ENCODE results near the gene LRTM2.
"Not testable (repeated sequence)": the region's sequence is repeated elsewhere in the genome, so short reads cannot be mapped to it uniquely, and the experiment has no call there.

Gene LRTM2

GRCh38 chr12:1814266-1814665 is 6.1 kb upstream of the LRTM2 start:
- Mint-ChIP-seq H3K36me3 (ENCODE audit: low read depth) (no peaks in the 10 kb centered on the region), H3K4me3 (no peak overlapping the region), H3K9me3 (no peaks in the 10 kb centered on the region), H3K27ac (no peak overlapping the region), H3K27me3 (ENCODE audit: low read depth) (peaks cover 10% of the 10 kb centered on the region), H3K4me1 (ENCODE audit: low read depth) (peaks cover 4% of the 10 kb centered on the region)

GRCh38 chr12:1815108-1815507 is 5.3 kb upstream of the LRTM2 start:
- Mint-ChIP-seq H3K27me3 (ENCODE audit: low read depth) (peaks cover 18% of the 10 kb centered on the region), H3K4me1 (ENCODE audit: low read depth) (peaks cover 4% of the 10 kb centered on the region), H3K4me3 (no peak overlapping the region), H3K36me3 (ENCODE audit: low read depth) (no peaks in the 10 kb centered on the region), H3K9me3 (no peaks in the 10 kb centered on the region), H3K27ac (no peak overlapping the region)

- Mint-ChIP-seq H3K4me3 (no peak overlapping the region), H3K9me3 (no peaks in the 10 kb centered on the region), H3K27me3 (ENCODE audit: low read depth) (peaks cover 27% of the 10 kb centered on the region), H3K4me1 (ENCODE audit: low read depth) (peaks cover 4% of the 10 kb centered on the region), H3K27ac (no peak overlapping the region), H3K36me3 (ENCODE audit: low read depth) (no peaks in the 10 kb centered on the region)
Observed at GRCh38 chr12:1815814-1816729, 4.3 kb upstream of the LRTM2 start.

GRCh38 chr12:1816730-1817348 is 3.5 kb upstream of the LRTM2 start:
- H3K9me3 Mint-ChIP-seq, result no peaks in the 10 kb centered on the region

GRCh38 chr12:1817928-1818327 is 2.4 kb upstream of the LRTM2 start:
- H3K4me1 Mint-ChIP-seq (ENCODE audit: low read depth), result not testable (repeated sequence)
- H3K27me3 Mint-ChIP-seq (ENCODE audit: low read depth), result peaks cover 31% of the 10 kb centered on the region

More at GRCh38 chr12:1816730-1817348, 3.5 kb upstream of the LRTM2 start:
- Mint-ChIP-seq H3K4me3 (no peak overlapping the region), H3K27ac (no peak overlapping the region), H3K27me3 (ENCODE audit: low read depth) (peaks cover 28% of the 10 kb centered on the region), H3K4me1 (ENCODE audit: low read depth) (peaks cover 4% of the 10 kb centered on the region), H3K36me3 (ENCODE audit: low read depth) (no peaks in the 10 kb centered on the region)

GRCh38 chr12:1819050-1819449 is 1.3 kb upstream of the LRTM2 start:
- H3K27ac Mint-ChIP-seq, result no peak overlapping the region
- peaks cover 31% of the 10 kb centered on the region for H3K27me3 Mint-ChIP-seq (ENCODE audit: low read depth)
- H3K4me3 Mint-ChIP-seq, result no peak overlapping the region

More at GRCh38 chr12:1817928-1818327, 2.4 kb upstream of the LRTM2 start:
- H3K36me3 Mint-ChIP-seq (ENCODE audit: low read depth); H3K9me3 Mint-ChIP-seq; H3K27ac Mint-ChIP-seq; H3K4me3 Mint-ChIP-seq: not testable (repeated sequence)

GRCh38 chr12:1819571-1819970 is 794 bp upstream of the LRTM2 start:
- peaks cover 29% of the 10 kb centered on the region for H3K27me3 Mint-ChIP-seq (ENCODE audit: low read depth)
- H3K9me3 Mint-ChIP-seq, result no peaks in the 10 kb centered on the region
- H3K4me3 Mint-ChIP-seq, result no peak overlapping the region
- H3K4me1 Mint-ChIP-seq (ENCODE audit: low read depth), result no peaks in the 10 kb centered on the region
- H3K36me3 Mint-ChIP-seq (ENCODE audit: low read depth), result no peaks in the 10 kb centered on the region
- no peak overlapping the region for H3K27ac Mint-ChIP-seq

More at GRCh38 chr12:1819050-1819449, 1.3 kb upstream of the LRTM2 start:
- H3K9me3 Mint-ChIP-seq, result no peaks in the 10 kb centered on the region
- H3K36me3 Mint-ChIP-seq (ENCODE audit: low read depth), result no peaks in the 10 kb centered on the region
- H3K4me1 Mint-ChIP-seq (ENCODE audit: low read depth), result no peaks in the 10 kb centered on the region

- Mint-ChIP-seq H3K4me3 (no peak overlapping the region), H3K36me3 (ENCODE audit: low read depth) (no peaks in the 10 kb centered on the region), H3K27me3 (ENCODE audit: low read depth) (peaks cover 26% of the 10 kb centered on the region)
Observed at GRCh38 chr12:1820896-1821291, 529 bp downstream of the LRTM2 start.

GRCh38 chr12:1821805-1822204 is 1.4 kb downstream of the LRTM2 start:
- Mint-ChIP-seq H3K4me3 (no peak overlapping the region), H3K27ac (no peak overlapping the region), H3K27me3 (ENCODE audit: low read depth) (peaks cover 26% of the 10 kb centered on the region), H3K4me1 (ENCODE audit: low read depth) (no peaks in the 10 kb centered on the region), H3K9me3 (no peaks in the 10 kb centered on the region), H3K36me3 (ENCODE audit: low read depth) (no peaks in the 10 kb centered on the region)

More at GRCh38 chr12:1820896-1821291, 529 bp downstream of the LRTM2 start:
- no peaks in the 10 kb centered on the region for H3K9me3 Mint-ChIP-seq
- no peak overlapping the region for H3K27ac Mint-ChIP-seq
- H3K4me1 Mint-ChIP-seq (ENCODE audit: low read depth), result no peaks in the 10 kb centered on the region

GRCh38 chr12:1822699-1823098 is 2.3 kb downstream of the LRTM2 start:
- no peaks in the 10 kb centered on the region for H3K36me3 Mint-ChIP-seq (ENCODE audit: low read depth)
- no peak overlapping the region for H3K27ac Mint-ChIP-seq
- H3K4me1 Mint-ChIP-seq (ENCODE audit: low read depth), result no peaks in the 10 kb centered on the region
- no peak overlapping the region for H3K4me3 Mint-ChIP-seq
- H3K9me3 Mint-ChIP-seq, result no peaks in the 10 kb centered on the region
- H3K27me3 Mint-ChIP-seq (ENCODE audit: low read depth), result peaks cover 26% of the 10 kb centered on the region

GRCh38 chr12:1823237-1823636 is 2.9 kb downstream of the LRTM2 start:
- Mint-ChIP-seq H3K27me3 (ENCODE audit: low read depth) (peaks cover 26% of the 10 kb centered on the region), H3K27ac (no peak overlapping the region), H3K36me3 (ENCODE audit: low read depth) (no peaks in the 10 kb centered on the region), H3K9me3 (no peaks in the 10 kb centered on the region), H3K4me3 (no peak overlapping the region), H3K4me1 (ENCODE audit: low read depth) (no peaks in the 10 kb centered on the region)

- Mint-ChIP-seq H3K27ac (no peak overlapping the region), H3K4me1 (ENCODE audit: low read depth) (no peaks in the 10 kb centered on the region), H3K9me3 (no peaks in the 10 kb centered on the region), H3K27me3 (ENCODE audit: low read depth) (peaks cover 11% of the 10 kb centered on the region), H3K4me3 (no peak overlapping the region), H3K36me3 (ENCODE audit: low read depth) (no peaks in the 10 kb centered on the region)
Observed at GRCh38 chr12:1825382-1826102, 5.2 kb downstream of the LRTM2 start.

- Mint-ChIP-seq H3K9me3 (no peaks in the 10 kb centered on the region), H3K27ac (no peak overlapping the region), H3K27me3 (ENCODE audit: low read depth) (peaks cover 13% of the 10 kb centered on the region), H3K36me3 (ENCODE audit: low read depth) (no peaks in the 10 kb centered on the region), H3K4me3 (no peak overlapping the region), H3K4me1 (ENCODE audit: low read depth) (no peaks in the 10 kb centered on the region)
Observed at GRCh38 chr12:1826401-1826800, 6.0 kb downstream of the LRTM2 start.

GRCh38 chr12:1826867-1827705 is 6.7 kb downstream of the LRTM2 start:
- H3K27ac Mint-ChIP-seq, result no peak overlapping the region
- peaks cover 17% of the 10 kb centered on the region for H3K27me3 Mint-ChIP-seq (ENCODE audit: low read depth)
- no peaks in the 10 kb centered on the region for H3K9me3 Mint-ChIP-seq
- no peaks in the 10 kb centered on the region for H3K4me1 Mint-ChIP-seq (ENCODE audit: low read depth)
- no peak overlapping the region for H3K4me3 Mint-ChIP-seq
- no peaks in the 10 kb centered on the region for H3K36me3 Mint-ChIP-seq (ENCODE audit: low read depth)

Measured in T-helper 1 cell treated with Interleukin-12 subunit alpha and Interleukin-12 subunit beta and Interleukin-4 antibody, amounts not matched to agents 30 μg/mL and 1 μg/mL, for 36 hours (primary cell).